HG03064 (cell line): Measurements from ENCODE around the gene CXCR3.

ENCODE experiments used
- ATAC-seq: cut with Tn5 transposase; IDR thresholded peaks from one replicate; pipeline ENCODE4 v1.9.1; 2021; ENCODE audit warnings: low read depth; ENCODE audit not compliant: unreplicated experiment

Gene CXCR3

DNA sequence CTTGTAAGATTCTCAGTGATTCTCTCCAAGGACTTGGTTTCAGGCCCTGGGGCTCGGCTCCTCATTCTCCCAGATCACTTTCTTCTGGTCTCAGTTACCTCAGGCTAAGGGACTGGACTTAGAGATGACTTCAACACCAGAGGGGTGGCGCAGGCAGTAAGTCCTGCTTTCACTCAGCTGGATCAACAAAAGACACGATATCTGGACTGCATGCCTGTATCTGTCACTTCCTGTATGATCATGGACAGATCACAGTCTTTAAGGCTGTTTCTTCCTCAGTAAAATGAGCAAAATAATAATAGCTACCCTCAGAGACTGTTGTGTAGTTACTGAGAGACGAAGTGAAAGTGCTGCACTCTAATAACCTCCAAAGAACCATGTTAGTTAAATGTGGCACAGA lies 19.5 kb upstream of the CXCR3 start:
- no peak for ATAC-seq

DNA sequence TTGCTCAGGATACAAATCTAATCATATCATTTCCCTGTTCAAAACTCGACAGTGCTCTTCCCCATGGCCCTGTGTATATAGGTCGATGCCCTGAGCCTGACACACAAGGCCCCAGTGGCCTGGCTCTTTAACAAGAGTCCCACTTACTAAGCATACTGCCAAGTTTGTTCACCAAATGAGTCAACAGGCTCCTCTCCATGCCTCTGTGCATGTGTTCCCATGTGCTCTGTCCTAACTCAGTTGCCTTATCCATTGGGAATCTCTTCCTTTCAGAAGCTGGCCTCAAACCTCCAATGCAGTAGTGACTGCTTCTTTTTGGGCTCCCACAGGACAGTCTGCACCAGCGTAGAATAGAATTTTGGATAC lies 18.9 kb upstream of the CXCR3 start:
- no peak for ATAC-seq

DNA sequence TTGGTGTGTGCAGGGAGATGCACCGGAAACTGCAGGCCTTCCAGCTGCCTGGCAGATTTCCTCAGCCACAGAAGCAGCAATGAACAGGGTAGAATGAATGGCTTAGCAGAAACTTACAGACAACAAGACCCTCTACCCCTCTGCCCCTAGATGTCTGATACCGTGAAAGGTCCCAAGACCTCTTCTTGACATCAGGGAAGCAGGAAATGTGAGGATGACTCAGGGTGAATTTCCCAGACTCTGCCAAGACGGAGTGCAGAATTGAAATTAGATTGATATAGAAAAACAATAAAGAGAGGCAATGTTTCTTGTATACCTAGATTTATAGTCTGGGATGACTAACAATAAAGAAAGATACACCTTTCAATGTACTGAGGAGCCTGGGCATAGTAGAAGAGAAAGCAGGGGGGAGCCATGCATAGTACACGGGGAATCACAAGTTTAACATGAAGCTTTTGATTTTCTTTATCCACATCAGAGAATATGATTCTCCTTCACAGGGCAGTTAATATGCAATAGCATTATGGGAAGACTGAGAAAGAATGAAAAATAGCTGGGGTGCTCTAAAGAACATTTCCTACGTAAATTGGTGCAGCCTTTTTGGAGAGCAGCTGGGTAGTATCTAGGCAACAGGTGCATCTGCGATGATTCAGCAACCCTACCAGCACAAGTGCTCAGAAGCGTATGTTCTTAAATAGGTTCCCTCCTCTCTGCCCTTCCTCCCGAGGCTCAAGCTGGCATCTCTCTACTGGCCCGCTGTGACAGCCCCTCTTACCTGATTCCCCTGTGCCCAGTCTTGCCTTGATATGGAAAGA lies 18.3 kb upstream of the CXCR3 start:
- ATAC-seq: no peak

DNA sequence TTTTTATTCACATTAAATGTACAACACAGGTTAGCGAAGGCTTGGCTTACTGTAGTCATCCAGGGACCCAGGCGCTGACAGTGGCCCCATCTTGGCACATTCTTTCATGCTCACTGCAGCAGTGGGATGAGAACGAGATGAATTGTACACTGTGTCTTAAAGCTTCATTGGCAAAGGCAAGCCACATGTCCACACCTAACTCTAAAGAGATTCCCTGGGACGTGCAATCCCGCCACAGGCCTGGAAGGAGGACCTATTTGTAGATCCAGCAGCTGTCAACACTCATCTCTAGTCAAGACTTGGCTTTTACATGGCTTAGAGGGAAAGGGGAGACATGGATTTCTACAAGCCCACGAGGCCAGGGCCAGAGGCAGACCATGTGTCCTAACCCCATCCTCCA lies 16.1 kb upstream of the CXCR3 start:
- ATAC-seq: no peak

DNA sequence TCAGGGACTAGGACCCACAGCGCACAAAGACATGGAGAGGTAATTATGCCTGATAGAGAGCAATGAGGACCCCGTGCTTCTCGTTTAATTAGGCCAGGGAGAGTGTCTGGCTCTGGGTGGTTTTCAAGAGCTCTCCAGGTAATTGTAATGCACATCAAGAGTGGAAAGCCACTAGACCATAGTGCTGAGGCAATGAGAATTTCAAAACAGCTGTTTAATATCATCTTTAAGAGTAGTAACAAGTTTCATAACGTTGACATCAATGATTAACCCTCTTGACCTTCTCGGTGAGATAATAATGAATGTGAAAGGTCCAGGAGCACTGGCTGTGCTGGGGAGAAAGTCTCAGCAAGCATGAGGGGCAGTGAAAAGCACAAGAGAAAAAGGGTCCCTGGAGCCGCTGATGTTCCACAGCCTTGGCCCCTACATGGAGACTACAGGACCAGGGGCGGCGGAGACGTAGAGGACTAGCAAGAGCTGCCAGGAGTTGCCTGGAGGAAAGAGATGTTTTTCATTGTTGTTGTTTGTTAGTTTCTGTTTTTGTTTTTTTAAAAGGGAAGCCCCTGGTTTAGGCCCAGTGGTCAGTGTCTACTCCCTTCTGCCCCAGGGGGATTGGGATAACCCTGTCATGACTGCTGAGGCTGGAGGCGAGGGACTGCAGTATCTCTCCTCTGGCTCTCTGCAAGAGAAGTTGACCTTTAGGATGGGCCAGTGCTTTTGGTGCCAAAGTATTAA lies 14.8 kb upstream of the CXCR3 start:
- ATAC-seq: no peak

DNA sequence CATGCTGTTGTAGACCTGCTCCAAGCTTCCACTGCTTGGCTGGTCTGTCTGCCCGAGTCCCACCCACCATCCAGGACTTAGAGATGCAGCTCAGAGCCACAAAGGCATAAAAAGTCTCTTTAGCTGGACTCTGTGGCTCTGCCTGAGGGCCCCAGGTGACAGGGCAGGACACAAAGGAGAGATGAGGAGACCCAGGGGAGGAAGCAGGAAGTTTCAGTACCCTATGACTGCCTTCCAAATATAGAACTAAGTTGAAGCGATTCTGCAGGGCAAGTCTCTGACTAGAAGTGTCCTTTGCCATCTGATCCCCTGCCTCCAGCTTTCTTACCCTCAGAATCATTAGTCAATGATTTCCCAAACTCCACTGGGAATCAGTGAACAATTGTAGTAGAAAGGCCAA lies 11.2 kb upstream of the CXCR3 start:
- peak; percentile 64 for ATAC-seq

DNA sequence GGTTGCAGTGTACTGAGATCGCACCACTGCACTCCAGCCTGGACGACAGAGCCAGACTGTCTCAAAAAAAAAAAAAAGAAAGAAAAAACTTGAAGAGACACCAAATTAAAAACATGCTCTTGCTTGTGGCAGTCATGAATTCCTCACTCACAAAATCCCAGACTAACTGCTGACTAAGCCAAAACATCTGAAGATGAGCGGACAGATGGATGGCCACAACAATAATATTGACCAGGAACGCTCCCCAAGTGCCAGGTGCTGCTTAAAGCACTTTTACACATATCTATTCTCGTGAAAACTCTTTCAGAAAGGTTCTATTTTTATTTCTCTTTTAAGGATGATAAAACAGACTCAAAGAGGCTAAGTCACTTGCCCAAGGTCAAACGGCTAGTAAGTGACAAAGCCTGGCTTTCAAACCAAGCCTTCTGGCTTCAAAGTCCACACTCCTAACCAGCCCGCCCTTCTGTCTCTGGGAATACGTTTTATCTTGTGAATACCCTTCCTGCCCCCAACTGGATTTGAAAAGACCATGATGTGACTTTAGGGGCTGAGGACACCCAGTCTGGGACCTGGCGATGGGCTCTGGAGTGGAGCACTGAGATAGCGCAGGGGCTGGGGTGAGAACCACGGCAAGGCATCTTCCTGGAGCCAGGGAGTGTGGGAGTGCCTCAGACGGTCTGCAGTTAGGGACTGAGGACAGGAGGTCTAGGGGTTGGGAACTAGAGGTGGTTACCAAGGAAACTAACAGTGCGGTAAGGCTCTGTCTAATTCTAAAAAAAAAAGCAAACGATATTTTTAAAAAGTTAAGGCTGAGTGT lies 9.5 kb upstream of the CXCR3 start:
- no peak for ATAC-seq

DNA sequence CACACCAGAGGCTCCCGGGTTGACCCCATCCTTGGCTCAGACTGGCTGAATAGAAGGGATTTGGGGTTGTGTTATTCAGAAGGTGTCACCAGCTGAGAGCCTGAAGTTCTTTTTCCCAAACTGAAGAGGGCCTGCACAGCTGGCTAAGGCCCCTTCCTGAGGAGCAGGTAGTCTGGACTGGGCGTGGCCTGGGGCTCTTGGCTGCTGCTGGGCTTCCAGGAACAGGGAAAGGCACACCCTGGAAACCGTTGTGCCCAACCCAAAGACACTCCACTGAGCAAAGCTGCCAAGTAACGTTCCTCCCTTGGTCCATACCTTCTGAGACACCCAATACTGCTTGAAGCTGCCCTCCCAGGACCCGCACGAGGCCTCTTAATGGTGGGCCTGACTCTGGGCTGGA lies 8.3 kb upstream of the CXCR3 start:
- no peak for ATAC-seq

DNA sequence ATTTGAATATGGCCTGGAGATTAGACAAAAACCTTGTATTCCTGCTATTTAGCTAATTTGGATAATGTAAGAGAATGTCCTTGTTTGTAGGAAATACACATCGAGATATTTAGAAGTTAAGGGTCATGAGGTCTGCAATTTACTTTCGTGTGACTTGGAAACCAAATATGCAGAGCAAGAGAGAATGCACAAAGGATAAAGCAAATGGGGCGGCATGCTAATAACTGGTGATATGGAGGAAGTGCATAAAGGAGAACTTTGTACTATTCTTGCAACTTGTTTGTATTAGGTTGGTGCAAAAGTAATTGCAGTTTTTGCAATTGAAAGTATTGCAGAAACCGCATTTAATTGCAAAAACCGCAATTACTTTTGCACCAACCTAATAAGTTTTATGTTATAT lies 7.2 kb upstream of the CXCR3 start:
- no peak for ATAC-seq

DNA sequence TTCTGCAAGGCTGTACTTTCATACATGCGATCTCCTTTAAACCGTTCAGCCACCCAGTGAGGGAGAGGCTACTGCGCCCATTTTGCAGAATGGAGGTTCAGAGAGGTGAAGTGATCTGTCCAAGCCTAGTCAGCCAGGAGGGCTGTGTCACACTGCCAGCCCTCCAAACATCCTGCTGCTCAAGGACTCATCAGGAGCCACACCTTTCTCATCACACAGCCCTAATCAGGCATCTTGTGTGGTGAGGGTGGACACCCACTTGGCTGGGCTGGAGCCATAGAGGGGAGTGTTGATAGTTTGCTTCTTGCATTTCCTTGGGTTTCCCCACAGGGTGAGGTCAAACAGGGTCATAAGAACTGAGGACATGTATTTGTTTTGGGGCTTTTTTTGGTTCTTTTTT lies 5.4 kb upstream of the CXCR3 start:
- no peak for ATAC-seq

DNA sequence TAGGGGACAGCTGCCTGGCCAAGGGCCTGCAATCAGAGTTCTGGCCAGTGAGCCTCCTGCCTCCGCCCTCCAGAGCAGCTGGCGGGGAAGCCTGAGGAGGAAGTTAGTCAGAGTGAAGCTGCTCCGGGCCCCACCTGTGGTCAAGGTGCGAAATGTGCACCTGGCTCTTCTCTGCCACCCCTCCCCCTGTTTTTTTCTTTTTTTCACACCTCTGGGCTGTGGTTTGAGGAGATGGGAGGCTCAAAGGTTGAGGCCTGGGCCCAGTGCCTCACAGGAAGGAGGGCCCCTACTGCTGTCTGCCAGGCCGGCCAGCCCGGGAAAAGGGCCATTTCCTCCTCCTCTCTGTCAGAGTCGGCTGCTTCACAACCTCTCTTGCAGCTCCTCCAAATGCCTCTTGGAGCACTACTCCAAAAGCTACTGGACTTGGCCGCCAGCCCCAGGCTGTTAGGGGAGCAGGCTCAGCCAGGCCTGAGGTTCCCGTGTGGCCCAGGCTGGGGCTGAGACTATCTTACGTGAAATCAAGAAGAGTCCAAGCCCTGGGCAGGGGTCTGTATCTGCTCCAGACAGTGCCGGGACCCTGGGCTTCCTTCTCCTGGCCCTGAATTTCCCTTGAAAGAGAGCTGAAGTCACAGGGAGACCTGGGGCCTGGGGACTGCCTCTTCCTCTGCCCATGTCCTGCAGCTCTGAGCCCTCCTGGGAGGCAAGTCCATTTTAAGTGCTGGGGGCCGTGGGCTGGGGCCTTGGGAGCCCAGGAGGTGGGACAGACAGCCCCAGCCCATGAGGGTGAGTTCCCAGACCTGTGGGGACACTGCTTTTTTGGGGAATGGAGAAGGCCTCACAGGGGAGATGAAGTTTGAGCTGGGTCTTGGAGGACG lies 4.5 kb upstream of the CXCR3 start:
- peak; percentile 51 for ATAC-seq

DNA sequence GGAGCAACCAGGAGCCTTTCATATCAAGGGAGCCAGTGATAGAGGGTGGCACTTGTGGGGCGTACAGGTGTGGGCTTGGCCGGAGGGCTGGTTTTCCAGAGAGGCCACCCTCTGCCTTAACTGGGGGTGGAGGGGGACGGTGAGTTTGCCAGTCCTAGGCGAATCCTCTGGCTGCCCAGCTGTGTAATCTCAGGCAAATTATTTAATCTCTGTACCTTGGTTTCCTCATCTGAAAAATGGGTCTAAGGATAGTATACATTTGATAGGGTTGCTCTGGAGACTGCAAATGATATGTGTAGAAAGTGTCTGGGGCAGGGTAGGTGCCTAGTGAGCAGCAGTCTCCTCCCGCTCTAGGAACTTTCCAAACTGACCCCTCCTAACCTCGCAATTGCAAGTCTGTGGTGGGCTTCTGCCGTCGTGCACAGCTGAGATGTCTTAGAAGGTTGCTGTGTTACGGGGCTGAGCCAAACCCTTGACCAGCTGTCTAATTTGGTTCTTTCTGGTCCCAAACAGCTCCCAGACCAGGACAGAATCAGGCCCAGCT lies 3.8 kb upstream of the CXCR3 start:
- ATAC-seq: no peak

DNA sequence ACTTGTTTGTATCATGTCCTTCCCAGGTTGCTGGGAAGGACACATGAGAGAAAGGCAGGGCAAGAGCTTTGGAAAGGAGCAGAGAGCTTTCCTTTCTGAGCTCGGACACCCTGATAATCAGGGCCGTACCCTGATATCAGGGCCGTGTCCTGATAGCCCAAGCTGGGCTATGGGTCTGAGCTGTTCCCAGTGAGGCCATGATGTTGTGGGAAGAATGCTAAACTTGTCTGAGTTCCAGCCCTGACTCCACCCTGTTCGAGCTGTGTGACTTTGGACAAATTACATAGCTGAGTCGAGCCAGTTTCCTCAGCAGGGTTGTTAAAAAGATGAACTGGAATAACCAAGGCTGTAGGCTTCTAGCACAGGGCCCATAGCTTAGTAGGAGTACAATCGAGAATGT lies 3.3 kb upstream of the CXCR3 start:
- ATAC-seq: no peak

DNA sequence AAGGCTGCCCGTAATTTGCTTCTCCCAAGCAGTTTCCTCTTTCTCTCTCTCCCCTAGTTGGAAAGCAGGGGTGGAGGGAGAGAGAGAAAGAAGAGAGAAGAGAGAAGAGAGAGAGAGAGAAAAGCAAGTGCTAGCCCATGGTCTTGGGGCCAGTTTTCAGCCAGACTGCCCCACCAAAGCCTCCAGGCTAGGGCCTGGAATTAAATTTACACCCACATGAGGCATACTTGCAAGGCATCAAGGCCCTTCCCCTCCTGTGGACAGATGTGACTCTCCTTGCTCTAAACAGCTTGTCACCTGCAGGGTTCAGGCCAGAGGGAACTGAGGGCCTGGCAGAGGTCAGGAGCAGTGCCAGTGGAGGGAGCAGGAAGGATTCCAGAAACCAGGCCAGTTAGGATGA lies 1.7 kb upstream of the CXCR3 start:
- ATAC-seq: no peak

DNA sequence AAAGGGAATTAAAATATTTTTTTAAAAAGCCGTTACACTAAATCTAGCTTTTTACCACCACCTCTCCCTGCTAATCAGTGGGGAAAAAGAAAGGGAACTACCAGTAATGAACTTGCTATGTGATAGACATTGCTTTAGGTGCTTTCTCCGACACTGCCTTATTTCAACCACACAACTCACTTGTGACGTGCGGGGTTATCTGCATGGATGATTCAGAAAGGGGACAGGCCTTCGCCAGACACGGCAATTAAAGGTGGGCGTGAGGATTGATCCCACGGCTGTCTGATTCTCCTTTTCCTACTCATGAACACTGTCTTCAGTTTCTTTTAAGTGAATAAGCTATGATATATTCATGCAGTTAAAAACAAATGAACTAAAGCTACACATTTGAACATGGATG lies 882 bp upstream of the CXCR3 start:
- ATAC-seq: no peak

DNA sequence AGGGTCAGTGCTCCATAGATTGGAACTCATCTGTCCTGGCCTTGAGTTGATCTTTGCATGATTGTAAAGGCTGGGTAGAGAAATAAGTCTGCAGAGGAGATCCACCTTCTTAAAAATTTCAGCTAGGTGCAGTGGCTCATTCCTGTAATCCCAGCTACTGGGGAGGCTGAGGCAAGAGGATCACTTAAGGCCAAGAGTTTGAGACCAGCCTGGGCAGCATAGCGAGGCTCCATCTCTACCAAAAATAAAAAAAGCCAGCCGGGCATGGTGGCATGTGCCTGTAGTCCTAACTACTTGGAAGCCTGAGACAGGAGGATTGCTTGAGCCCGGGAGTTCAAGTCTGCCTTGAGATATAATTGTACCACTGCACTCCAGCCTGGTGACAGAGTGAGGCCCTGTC lies 476 bp upstream of the CXCR3 start:
- ATAC-seq: no peak

DNA sequence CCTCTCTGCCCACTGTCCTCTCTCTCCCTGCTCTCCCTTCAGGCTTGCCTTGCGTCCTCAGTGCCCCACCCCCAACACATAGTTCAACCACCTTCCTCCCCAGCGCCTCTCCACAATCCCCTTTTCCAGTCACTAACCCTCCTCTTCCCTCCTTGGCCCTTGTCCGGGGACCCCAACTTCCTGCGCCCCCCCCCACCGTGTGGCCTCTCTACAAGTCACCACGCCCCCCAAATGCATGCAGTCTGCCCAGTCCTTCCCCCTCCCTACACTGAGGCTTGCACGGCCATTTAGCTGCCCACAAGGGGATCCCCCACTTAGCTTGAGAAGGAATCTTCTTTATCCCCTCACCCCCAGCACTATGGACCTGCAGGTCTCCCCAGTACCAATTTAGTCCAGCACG lies 569 bp downstream of the CXCR3 start:
- no peak for ATAC-seq

DNA sequence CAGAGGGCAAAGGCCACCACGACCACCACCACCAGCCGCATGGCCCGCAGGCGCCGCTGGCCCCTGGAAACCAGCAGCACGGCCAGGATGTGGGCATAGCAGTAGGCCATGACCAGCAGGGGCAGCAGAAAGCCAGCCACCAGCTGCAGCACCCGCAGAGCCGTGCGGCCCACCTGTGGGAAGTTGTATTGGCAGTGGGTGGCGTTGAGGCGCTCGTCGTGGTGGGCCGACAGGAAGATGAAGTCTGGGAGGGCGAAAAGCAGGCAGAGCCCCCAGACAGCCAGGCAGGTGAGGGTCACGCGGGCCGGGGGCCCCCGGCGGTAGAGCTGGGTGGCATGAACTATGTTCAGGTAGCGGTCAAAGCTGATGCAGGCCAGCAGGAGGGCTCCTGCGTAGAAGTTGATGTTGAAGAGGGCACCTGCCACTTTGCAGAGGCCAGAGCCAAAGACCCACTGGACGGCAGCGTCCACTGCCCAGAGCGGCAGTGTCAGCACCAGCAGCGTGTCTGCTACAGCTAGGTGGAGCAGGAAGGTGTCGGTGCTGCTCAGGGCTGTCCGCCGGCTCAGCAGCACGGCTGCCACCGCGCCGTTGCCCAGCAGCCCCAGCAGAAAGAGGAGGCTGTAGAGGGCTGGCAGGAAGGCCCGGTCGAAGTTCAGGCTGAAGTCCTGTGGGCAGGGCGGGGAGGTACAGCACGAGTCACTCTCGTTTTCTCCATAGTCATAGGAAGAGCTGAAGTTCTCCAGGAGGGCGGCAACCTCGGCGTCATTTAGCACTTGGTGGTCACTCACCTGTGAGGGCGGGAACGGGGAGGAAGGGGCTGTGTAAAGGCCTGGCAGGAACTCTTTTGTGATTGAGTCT lies 1.4 kb downstream of the CXCR3 start:
- no peak for ATAC-seq

DNA sequence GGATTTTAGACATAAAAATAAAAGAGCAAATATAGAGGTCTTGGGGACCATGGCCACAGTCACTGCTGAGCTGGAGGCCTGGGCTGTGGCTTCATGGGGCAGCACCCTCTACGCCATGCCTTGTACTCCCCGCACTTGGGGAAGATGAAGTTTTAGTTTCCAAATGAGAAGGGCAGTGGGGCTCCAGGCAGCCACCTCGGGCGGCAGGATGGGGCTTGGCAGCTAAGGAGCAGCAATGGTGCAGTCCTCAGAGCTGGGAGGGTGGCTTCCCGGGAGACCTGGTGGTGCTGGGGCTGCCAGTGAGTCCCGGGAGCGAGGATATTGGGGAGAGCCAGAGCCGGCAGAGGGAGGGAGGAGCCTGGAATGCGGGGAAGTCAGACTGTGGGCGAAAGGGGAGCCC lies 2.4 kb downstream of the CXCR3 start:
- ATAC-seq: no peak
